GM21390 (cell line): ENCODE data around the gene CSKMT.
A peak's percentile ranks its signal among the peaks of the same experiment; 100 is the strongest.
"Not testable (repeated sequence)": the region's sequence is repeated elsewhere in the genome, so short reads cannot be mapped to it uniquely, and the experiment has no call there.

Experiments used
- ATAC-seq: cut with Tn5 transposase; IDR thresholded peaks from one replicate; pipeline ENCODE4 v1.9.1; 2021; ENCODE audit not compliant: unreplicated experiment

The CSKMT gene

GRCh38 chr11:62687508-62688396 lies 22.6 kb downstream of the CSKMT start:
- no peak for ATAC-seq

- no peak for ATAC-seq
Measured at GRCh38 chr11:62688491-62688890, 23.4 kb downstream of the CSKMT start.

GRCh38 chr11:62689421-62690183 lies 24.5 kb downstream of the CSKMT start, which contains the start of gene LRRN4CL:
LRRN4CL (minus strand) TSS chr11:62689530; CDS start chr11:62688508, 1,022 bp downstream.
- no peak for ATAC-seq

GRCh38 chr11:62693624-62694023 lies 28.5 kb downstream of the CSKMT start:
- not testable (repeated sequence) for ATAC-seq

GRCh38 chr11:62694455-62695167 lies 29.5 kb downstream of the CSKMT start:
- no peak for ATAC-seq

GRCh38 chr11:62702246-62702645 lies 37.1 kb downstream of the CSKMT start:
- no peak for ATAC-seq

- ATAC-seq: not testable (repeated sequence)
Measured at GRCh38 chr11:62703921-62704320, 38.8 kb downstream of the CSKMT start.

- no peak for ATAC-seq
Measured at GRCh38 chr11:62705413-62705812, 40.3 kb downstream of the CSKMT start.

GRCh38 chr11:62705880-62706849 lies 41.1 kb downstream of the CSKMT start:
- ATAC-seq: peak; percentile 60

GRCh38 chr11:62706850-62707247 lies 41.7 kb downstream of the CSKMT start:
- no peak for ATAC-seq

GRCh38 chr11:62707277-62707861 lies 42.3 kb downstream of the CSKMT start, which contains the start of the genes BSCL2 and GNG3:
BSCL2 (minus strand) TSS chr11:62707424; CDS start chr11:62707195, 229 bp downstream.
GNG3 (plus strand) TSS chr11:62707676; CDS start chr11:62708296, 620 bp downstream.
- no peak for ATAC-seq

GRCh38 chr11:62708392-62708791 lies 43.3 kb downstream of the CSKMT start:
- ATAC-seq: no peak

GRCh38 chr11:62708793-62709192 lies 43.7 kb downstream of the CSKMT start:
- no peak for ATAC-seq

- peak; percentile 67 for ATAC-seq
Measured at GRCh38 chr11:62709247-62710000, 44.3 kb downstream of the CSKMT start.

GRCh38 chr11:62710001-62710345 lies 44.9 kb downstream of the CSKMT start:
- ATAC-seq: no peak

GRCh38 chr11:62712276-62712812 lies 47.2 kb downstream of the CSKMT start:
- ATAC-seq: no peak

- no peak for ATAC-seq
Measured at GRCh38 chr11:62712861-62713260, 47.7 kb downstream of the CSKMT start.

- no peak for ATAC-seq
Measured at GRCh38 chr11:62713343-62713742, 48.2 kb downstream of the CSKMT start.
